Gastroesophageal sphincter (tissue), 4 donors: ENCODE results near the gene ZNF337. TPM values are rescaled to one million over a fixed set of nuclear protein-coding genes. Genes with fewer than 3 reads are reported as not detected.
"Not testable (repeated sequence)": the region's sequence is repeated elsewhere in the genome, so short reads cannot be mapped to it uniquely, and the experiment has no call there.

ENCODE experiments used
- ATAC-seq: fragments of 150-250 bp; one replicate; pipeline ENCODE4 v1.9.1; 2016; ENCODE audit warnings: mild to moderate bottlenecking, moderate library complexity
- H3K27ac ChIP-seq, 4 donors: fragments of 200-600 bp; sonication (generic) in 3 of 4; 1 replicate in 3 of 4; 2 replicates in 1 of 4; pipeline ENCODE4 v1.5.1; 2016 to 2019
- H3K27me3 ChIP-seq: fragments of 200-600 bp; sonication (generic); one replicate; pipeline ENCODE4 v1.5.1; 2019
- H3K36me3 ChIP-seq, 2 donors: fragments of 200-600 bp; sonication (generic); one replicate each; pipeline ENCODE4 v1.5.1; 2019; ENCODE audit warnings: control low read depth in 1 of 2
- H3K4me1 ChIP-seq, 3 donors: fragments of 200-600 bp; sonication (generic); 1 replicate in 2 of 3; 2 replicates in 1 of 3; pipeline ENCODE4 v1.5.1; 2016 to 2019; ENCODE audit warnings: control low read depth in 2 of 3
- H3K4me3 ChIP-seq, 2 donors: fragments of 200-600 bp; sonication (generic); one replicate each; pipeline ENCODE4 v1.5.1; 2019; ENCODE audit warnings: mild to moderate bottlenecking in 1 of 2, moderate library complexity in 1 of 2
- H3K9me3 ChIP-seq, 3 donors: fragments of 200-600 bp; sonication (generic); one replicate each; pipeline ENCODE4 v1.5.1; 2017 to 2019; ENCODE audit warnings: control low read depth in 2 of 3
- CTCF ChIP-seq, 4 experiments: fragments of 200-600 bp in 2 of 4; fragments of 450-650 bp in 2 of 4; sonication (generic) in 1 of 4; IDR thresholded peaks; one replicate each; pipeline ENCODE4 v1.5.1; 2017 to 2019; ENCODE audit warnings: antibody characterized with exemption in 4 of 4, mild to moderate bottlenecking in 2 of 4, moderate library complexity in 2 of 4
- EP300 ChIP-seq: sonication (generic); formaldehyde crosslinking; IDR thresholded peaks from one replicate; pipeline ENCODE4 v1.6.1; 2017; ENCODE audit warnings: antibody characterized with exemption, mild to moderate bottlenecking
- POLR2A ChIP-seq, 2 donors: fragments of 450-650 bp; IDR thresholded peaks; one replicate each; pipeline ENCODE4 v1.6.1; 2017; ENCODE audit warnings: antibody characterized with exemption in 2 of 2, mild to moderate bottlenecking in 2 of 2, moderate library complexity in 1 of 2
- POLR2AphosphoS5 ChIP-seq: sonication (generic); formaldehyde crosslinking; IDR thresholded peaks from one replicate; pipeline ENCODE4 v1.6.1; 2017; ENCODE audit warnings: antibody characterized with exemption
- WGBS, 2 donors: methylation state at CpG; one replicate each; pipeline ENCODE4 v1.1.5; 2018; ENCODE audit warnings: low coverage in 1 of 2; 5-methylcytosine and 5-hydroxymethylcytosine counted together
- total RNA-seq, 4 donors: library from RNA; depleted of rRNA; stranded (reverse); fragments of >200 nt; gene quantifications; one replicate each; pipeline ENCODE4 v1.1.0, GENCODE V29; 2016

Gene ZNF337
- total RNA-seq, 4 donors from 2014 or later, result 14.9 to 23.3 (median 18.7) TPM

DNA sequence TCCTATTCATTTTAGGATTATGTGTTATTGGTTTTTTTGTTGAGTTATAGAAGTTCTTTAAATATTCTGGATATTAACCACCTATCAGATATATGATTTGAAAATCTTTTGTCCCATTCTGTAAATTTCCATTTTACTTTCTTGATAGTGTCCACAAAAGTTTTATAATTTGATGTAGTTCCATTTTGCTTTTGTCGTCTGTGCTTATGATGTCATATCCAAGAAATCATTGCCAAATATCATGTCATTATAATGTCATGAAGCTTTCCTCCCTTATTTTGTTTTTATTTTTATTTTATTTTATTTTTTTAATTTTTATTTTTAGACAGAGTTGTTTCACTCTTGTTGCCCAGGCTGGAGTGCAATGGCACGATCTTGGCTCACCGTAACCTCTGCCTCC is 51.8 kb downstream of the ZNF337 start:
- ATAC-seq, result no peak
- no peaks in the 10 kb centered on the region for H3K9me3 ChIP-seq
- H3K36me3 ChIP-seq, result peaks cover 0 to 62% of the 10 kb centered on the region in 2 donors
- 85 to 98% methylated on average over 1 to 3 of the region's 3 CpGs for WGBS, 2 donors
- H3K27me3 ChIP-seq, result no peaks in the 10 kb centered on the region
- no peak overlapping the region for H3K4me3 ChIP-seq
- no peak overlapping the region for H3K27ac ChIP-seq
- TF ChIP-seq EP300, result no peak
- no peak for TF ChIP-seq POLR2AphosphoS5
- no peak for TF ChIP-seq CTCF (IDR thresholded peaks at IDR 0.05)
- TF ChIP-seq POLR2A (IDR thresholded peaks at IDR 0.05), result no peak
- H3K4me1 ChIP-seq, result no peaks in the 10 kb centered on the region

DNA sequence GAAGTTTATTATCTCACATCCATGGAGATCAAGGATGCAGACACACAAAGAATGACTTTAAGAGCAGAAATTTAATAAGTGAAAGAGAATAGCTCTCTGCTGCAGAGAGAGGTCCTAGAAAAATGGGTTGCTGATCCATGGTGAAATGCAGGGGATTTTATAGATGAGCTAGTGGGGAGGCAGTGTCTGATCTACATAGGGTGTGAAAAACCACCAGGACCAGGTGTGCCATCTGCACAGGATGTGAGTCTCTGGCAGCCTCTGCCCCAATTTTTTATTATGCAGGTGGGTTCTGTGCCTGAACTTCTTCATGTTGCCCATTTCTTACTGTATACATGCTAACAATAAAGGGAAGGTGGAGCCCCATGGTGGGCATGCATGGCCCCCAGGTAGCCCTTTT is 52.9 kb downstream of the ZNF337 start:
- no peak overlapping the region for H3K27ac ChIP-seq
- ATAC-seq, result no peak
- H3K4me1 ChIP-seq, result no peaks in the 10 kb centered on the region
- H3K9me3 ChIP-seq, result no peaks in the 10 kb centered on the region
- no peak for TF ChIP-seq CTCF (IDR thresholded peaks at IDR 0.05)
- TF ChIP-seq EP300, result no peak
- TF ChIP-seq POLR2A (IDR thresholded peaks at IDR 0.05), result no peak
- TF ChIP-seq POLR2AphosphoS5, result no peak
- peaks cover 0 to 62% of the 10 kb centered on the region in 2 donors for H3K36me3 ChIP-seq
- no peaks in the 10 kb centered on the region for H3K27me3 ChIP-seq
- H3K4me3 ChIP-seq, result no peak overlapping the region

DNA sequence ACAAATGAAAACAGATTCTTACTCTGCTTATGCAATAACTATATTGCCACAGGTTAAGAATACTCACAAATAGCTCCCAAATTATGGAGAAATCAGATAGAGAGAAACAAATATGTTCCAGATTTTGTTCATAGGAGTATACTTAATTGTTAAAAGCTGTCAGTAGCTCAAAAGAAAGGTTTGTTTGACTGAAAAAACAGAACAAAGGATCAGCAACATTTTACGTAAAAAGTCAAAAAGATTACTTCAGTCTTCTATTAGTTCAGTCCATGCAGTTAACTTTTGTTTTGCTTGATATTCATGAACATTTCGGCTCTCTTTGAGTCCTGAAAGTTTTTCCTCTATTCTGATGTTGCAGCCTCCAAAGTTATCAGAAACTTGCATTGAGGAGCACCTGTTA is 59.4 kb downstream of the ZNF337 start:
- TF ChIP-seq POLR2AphosphoS5 (no peak), EP300 (no peak), POLR2A (IDR thresholded peaks at IDR 0.05) (no peak), CTCF (IDR thresholded peaks at IDR 0.05) (no peak)
- no peaks in the 10 kb centered on the region for H3K27me3 ChIP-seq
- H3K4me3 ChIP-seq, result no peak overlapping the region
- no peak for ATAC-seq
- H3K9me3 ChIP-seq, result no peaks in the 10 kb centered on the region
- WGBS, 2 donors, result 90 to 92% methylated on average over 2 of the region's 2 CpGs
- peaks cover 0 to 35% of the 10 kb centered on the region in 2 donors for H3K36me3 ChIP-seq
- H3K4me1 ChIP-seq, result no peaks in the 10 kb centered on the region
- H3K27ac ChIP-seq, result no peak overlapping the region

GRCh38 chr20:25632940-25633790 is 63.5 kb downstream of the ZNF337 start:
- Histone ChIP-seq H3K4me3 (no peak overlapping the region), H3K9me3 (no peaks in the 10 kb centered on the region), H3K36me3 (peaks cover 0 to 32% of the 10 kb centered on the region in 2 donors), H3K27me3 (no peaks in the 10 kb centered on the region), H3K27ac (no peak overlapping the region), H3K4me1 (no peaks in the 10 kb centered on the region)
- TF ChIP-seq CTCF (IDR thresholded peaks at IDR 0.05), result no peak
- no peak for ATAC-seq
- 77 to 90% methylated on average over 5 of the region's 5 CpGs for WGBS, 2 donors

GRCh38 chr20:25630615-25631014 is 66.0 kb downstream of the ZNF337 start:
- not testable (repeated sequence) for H3K27ac ChIP-seq, H3K9me3 ChIP-seq, H3K4me3 ChIP-seq, ATAC-seq, H3K27me3 ChIP-seq, H3K4me1 ChIP-seq
- 96 to 100% methylated on average over 2 of the region's 2 CpGs for WGBS, 2 donors
- H3K36me3 ChIP-seq, result peaks cover 0 to 16% of the 10 kb centered on the region in 2 donors
